ENCODE results near the gene TMEM235. TPM values are rescaled to one million over a fixed set of nuclear protein-coding genes. Genes with fewer than 3 reads are reported as not detected.
A peak's percentile ranks its signal among the peaks of the same experiment; 100 is the strongest.

The TMEM235 gene
- polyA plus RNA-seq, 1 experiment, result not detected

DNA sequence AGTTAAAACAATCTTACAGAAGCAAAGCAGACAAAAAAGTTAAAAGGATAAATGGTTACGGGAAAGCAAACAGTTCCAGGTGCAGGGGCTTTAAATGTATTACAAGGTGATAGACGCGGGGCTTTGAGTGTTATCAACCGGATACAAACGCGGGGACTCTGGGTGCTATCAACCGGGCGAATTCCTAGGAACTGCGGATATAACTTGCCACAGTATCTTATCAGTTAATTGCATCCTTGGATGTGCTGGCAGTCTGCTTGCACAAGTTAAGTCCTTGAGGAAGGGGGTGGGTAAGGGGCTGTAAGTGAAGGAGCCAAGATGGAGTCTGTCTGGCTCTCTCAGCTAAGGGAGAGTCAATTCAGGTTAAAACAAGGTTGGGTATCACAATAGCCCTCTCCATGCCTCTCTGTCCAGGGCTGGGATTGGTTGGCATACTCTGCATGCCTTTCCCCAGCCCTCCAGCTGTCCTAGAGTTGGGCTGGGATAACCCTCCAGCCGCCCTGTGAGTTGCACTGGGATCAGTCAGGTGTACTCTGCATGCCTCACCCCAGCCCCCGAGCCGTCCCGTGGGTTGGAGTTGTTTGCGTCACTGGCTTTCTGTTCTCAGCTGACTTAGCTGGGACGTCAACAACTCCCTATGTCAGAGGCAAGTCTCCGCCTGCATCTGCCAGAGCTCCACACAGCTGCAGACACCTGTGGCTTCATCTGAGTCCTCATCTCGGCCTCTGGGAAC is 40.9 kb downstream of the TMEM235 start:
- H3K9me3 ChIP-seq (ENCODE audit: control insufficient read depth, insufficient read depth, low read length), result no peaks in the 10 kb centered on the region; the same call in 1 of the 2 replicates
- CTCF ChIA-PET, result interaction anchor here (0.8 kb wide), 1 partner anchor 17 kb away, joined by 5 read pairs; no protein-coding TSS in a partner anchor
- DNase-seq (ENCODE audit: low read depth, low spot score), result peak; percentile 81
- POLR2A ChIA-PET, result interaction anchor here (0.5 kb wide), 1 partner anchor 118 kb away, joined by 4 read pairs; no protein-coding TSS in a partner anchor
- 0 out of 2 replicates have a peak overlapping the region, but pooled peaks have one; percentile 4 for H3K4me3 ChIP-seq (ENCODE audit: low read depth, low read length)
- peaks cover 37% of the 10 kb centered on the region for H3K27me3 ChIP-seq (ENCODE audit: control insufficient read depth, insufficient read depth, low read length)
- peak overlapping the region; percentile 24 for H3K27ac ChIP-seq (ENCODE audit: low read depth, low read length)
- TF ChIP-seq, protein P1, sequence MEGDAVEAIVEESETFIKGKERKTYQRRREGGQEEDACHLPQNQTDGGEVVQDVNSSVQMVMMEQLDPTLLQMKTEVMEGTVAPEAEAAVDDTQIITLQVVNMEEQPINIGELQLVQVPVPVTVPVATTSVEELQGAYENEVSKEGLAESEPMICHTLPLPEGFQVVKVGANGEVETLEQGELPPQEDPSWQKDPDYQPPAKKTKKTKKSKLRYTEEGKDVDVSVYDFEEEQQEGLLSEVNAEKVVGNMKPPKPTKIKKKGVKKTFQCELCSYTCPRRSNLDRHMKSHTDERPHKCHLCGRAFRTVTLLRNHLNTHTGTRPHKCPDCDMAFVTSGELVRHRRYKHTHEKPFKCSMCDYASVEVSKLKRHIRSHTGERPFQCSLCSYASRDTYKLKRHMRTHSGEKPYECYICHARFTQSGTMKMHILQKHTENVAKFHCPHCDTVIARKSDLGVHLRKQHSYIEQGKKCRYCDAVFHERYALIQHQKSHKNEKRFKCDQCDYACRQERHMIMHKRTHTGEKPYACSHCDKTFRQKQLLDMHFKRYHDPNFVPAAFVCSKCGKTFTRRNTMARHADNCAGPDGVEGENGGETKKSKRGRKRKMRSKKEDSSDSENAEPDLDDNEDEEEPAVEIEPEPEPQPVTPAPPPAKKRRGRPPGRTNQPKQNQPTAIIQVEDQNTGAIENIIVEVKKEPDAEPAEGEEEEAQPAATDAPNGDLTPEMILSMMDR (IDR thresholded peaks at IDR 0.05; ENCODE audit: low read depth, low read length), result no peak

DNA sequence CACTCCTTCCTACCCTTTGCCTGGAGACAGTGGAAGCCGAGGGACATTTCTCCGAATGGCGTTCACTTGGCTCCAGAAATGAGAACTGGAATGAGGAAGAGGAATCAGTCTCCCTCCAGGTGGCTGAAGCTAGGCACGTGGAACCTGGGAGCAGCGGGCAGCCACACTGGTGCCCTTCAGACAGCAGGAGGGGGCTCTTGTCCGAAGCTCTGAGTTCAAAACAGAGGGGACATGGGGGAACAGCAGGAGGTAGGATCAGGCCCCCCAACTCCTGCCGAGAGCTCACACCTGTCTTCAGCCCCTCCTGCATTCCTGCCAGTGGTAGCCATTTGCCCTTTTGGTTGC is 41.5 kb downstream of the TMEM235 start:
- ChIA-PET CTCF (interaction anchor here (0.8 kb wide), 1 partner anchor 16 kb away, joined by 5 read pairs; no protein-coding TSS in a partner anchor), POLR2A (interaction anchor here (0.5 kb wide), 1 partner anchor 117 kb away, joined by 4 read pairs; no protein-coding TSS in a partner anchor)
- no peak for DNase-seq (ENCODE audit: low read depth, low spot score)
- Histone ChIP-seq H3K9me3 (ENCODE audit: control insufficient read depth, insufficient read depth, low read length) (no peaks in the 10 kb centered on the region; the same call in 1 of the 2 replicates), H3K27me3 (ENCODE audit: control insufficient read depth, insufficient read depth, low read length) (peaks cover 35% of the 10 kb centered on the region), H3K4me3 (ENCODE audit: low read depth, low read length) (0 out of 2 replicates have a peak overlapping the region, but pooled peaks have one; percentile 4), H3K27ac (ENCODE audit: low read depth, low read length) (peak overlapping the region; percentile 24)
- TF ChIP-seq, protein P1 (IDR thresholded peaks at IDR 0.05; ENCODE audit: low read depth, low read length), result no peak

DNA sequence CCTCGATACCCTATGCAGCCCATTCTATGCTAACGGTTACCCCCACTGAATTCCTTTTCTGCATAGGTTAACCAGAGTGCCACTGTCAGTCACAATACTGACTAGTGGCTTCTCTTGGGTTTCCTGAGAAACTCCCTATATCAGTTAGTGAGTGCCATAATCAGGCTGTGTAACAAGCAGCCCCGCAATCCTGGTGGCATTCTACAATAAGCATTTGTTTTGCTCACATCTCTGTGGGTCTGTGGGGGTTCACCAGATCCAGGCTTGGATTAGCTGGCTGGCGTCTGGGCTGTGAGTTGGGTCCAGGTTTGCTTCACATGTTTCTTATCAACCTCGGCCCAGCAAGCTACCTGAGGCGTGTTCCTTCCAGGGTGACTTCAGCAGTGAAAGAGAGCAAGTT is 42.4 kb downstream of the TMEM235 start:
- no peak for DNase-seq (ENCODE audit: low read depth, low spot score)
- ChIA-PET POLR2A (no interaction called here), CTCF (interaction anchor here (0.6 kb wide), 1 partner anchor 86 kb away, joined by 3 read pairs; the partner anchor contains the start of gene SOCS3)
- TF ChIP-seq, protein P1 (IDR thresholded peaks at IDR 0.05; ENCODE audit: low read depth, low read length), result no peak
- Histone ChIP-seq H3K9me3 (ENCODE audit: control insufficient read depth, insufficient read depth, low read length) (no peaks in the 10 kb centered on the region; the same call in none of the 2 replicates), H3K27ac (ENCODE audit: low read depth, low read length) (no peak overlapping the region), H3K4me3 (ENCODE audit: low read depth, low read length) (no peak overlapping the region), H3K27me3 (ENCODE audit: control insufficient read depth, insufficient read depth, low read length) (peaks cover 33% of the 10 kb centered on the region)

DNA sequence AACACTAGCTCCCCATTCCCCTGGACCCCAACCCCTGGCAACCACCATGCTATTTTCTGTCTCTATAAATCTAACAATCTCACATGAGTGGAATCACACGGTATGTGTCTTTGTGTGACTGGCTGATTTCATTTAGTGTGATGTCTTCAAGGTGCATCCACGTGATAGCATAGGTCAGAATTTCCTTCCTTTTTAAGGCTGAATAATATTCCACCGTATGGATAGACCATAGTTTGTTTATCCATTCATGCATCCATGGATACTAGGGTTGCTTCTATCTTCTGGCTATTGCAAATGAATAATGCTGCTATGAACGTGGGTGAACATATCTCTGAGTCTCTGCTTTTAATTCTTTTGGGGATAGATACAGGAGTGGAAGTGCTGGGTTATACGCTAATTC is 43.9 kb downstream of the TMEM235 start:
- POLR2A ChIA-PET, result no interaction called here

More for the DNA sequence above, 43.9 kb downstream of the TMEM235 start:
- H3K9me3 ChIP-seq (ENCODE audit: control insufficient read depth, insufficient read depth, low read length), result no peaks in the 10 kb centered on the region; the same call in none of the 2 replicates
- TF ChIP-seq, protein P1 (IDR thresholded peaks at IDR 0.05; ENCODE audit: low read depth, low read length), result no peak
- no peak for DNase-seq (ENCODE audit: low read depth, low spot score)
- H3K27ac ChIP-seq (ENCODE audit: low read depth, low read length), result no peak overlapping the region
- H3K27me3 ChIP-seq (ENCODE audit: control insufficient read depth, insufficient read depth, low read length), result peaks cover 19% of the 10 kb centered on the region
- no peak overlapping the region for H3K4me3 ChIP-seq (ENCODE audit: low read depth, low read length)
- CTCF ChIA-PET, result no interaction called here

All from AG04450 (cell line).